ENCODE results near the gene TYW3.
"Not testable (repeated sequence)": the region's sequence is repeated elsewhere in the genome, so short reads cannot be mapped to it uniquely, and the experiment has no call there.

Gene TYW3

DNA sequence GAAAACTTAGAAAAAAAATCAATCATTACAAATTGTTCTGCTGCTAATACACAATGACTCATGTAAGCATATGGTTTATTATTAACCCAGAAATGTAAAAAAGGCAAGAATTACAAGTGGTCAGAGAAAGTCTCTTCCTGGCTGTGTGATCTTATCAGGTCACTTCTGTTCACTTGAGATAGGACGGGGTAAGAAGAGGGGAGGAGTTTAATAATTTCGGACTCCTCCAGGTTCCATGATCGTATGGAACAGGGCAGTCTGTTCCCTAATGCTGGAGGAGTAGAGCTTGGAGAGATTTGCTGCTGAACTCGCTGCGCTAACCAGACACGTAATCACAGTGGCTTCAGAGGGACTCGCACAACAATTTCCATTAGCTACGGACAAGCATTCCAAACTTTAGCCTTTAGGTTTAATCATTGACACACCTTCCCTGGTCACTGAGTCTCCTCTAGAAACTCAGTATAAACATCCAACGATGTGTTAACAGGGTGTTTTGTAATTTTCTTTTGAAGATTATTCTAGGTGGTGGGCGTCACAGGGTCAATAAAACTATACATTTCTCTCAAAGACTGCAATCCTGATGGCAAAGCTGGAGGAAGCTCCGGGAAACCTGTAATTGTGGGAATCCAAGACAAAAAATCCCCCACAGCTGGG is 1.4 kb upstream of the TYW3 start:
- DNase-seq (ENCODE audit: low read depth), result no peak

DNA sequence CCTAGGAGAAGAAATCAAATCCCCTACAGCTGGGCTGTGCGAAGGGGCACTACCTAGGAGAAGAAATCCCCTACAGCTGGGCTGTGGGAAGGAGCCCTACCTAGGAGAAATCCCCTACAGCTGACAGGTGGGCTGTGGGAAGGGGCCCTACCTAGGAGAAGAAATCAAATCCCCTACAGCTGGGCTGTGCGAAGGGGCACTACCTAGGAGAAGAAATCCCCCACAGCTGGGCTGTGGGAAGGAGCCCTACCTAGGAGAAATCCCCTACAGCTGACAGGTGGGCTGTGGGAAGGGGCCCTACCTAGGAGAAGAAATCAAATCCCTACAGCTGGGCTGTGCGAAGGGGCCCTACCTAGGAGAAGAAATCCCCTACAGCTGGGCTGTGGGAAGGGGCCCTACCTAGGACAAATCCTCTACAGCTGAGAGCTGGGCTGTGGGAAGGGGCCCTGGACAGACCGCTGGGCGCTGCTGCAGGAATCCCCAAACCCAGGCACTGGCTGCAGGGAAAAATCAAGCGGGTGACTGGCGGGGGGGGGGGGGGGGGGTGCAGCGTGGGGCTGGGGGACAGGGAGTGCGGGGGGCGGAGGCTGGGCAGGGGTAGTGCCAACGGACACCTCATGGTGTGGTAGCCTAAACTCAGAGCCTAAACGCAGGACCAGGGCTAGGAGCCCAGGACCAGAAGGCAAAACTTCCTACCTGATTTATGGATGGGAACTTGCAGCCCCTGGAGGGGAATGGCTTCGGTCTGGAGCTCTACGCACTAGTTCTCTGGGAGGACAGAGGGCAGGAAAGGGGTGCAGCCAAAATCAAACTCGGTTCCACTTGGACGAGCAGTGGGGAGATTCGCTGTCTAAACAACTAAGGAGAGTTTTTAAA is 643 bp upstream of the TYW3 start:
- DNase-seq (ENCODE audit: low read depth), result not testable (repeated sequence)

GRCh38 chr1:74733604-74734484 is 892 bp downstream of the TYW3 start:
- DNase-seq (ENCODE audit: low read depth), result peak; percentile 35

DNA sequence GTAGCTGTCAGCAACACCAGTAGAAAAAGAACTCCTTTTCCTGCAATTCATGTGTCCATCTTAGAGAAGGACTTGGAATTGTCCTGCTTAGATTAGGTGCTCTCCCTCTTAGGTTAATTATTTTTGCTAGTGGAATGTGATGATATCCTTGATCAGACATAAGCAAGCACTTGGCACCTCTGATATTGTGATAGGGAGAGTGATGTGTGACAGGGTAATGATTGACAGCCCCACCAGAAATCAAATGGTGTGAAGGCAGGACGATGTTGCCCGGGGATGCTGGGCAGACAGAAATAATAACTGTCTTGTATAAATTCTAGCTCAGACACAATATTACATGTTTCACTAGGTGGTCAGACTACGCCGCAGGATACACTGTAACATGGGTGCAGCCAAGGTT is 4.4 kb downstream of the TYW3 start:
- DNase-seq (ENCODE audit: low read depth), result no peak

DNA sequence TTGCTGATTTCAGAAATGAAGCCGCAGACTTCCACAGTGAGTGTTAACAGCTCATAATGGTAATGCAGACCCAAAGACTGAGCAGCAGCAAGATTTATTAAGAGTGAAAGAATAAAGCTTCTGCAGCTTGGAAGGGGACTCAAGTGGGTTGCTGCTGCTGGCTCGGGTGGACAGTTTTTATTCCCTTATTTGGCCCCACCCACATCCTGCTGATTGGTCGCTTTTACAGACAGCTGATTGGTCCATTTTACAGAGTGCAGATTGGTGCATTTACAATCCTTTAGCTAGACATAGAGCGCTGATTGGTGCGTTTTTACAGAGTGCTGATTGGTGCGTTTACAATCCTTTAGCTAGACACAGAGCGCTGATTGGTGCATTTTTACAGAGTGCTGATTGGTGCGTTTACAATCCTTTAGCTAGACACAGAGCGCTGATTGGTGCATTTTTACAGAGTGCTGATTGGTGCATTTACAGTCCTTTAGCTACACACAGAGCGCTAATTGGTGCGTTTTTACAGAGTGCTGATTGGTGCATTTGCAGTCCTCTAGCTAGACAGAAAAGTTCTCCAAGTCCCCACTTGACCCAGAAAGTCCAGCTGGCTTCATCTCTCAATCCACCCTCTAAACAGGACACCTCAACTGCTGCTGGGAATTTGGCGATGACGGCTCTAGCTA is 7.5 kb downstream of the TYW3 start:
- not testable (repeated sequence) for DNase-seq (ENCODE audit: low read depth)

DNA sequence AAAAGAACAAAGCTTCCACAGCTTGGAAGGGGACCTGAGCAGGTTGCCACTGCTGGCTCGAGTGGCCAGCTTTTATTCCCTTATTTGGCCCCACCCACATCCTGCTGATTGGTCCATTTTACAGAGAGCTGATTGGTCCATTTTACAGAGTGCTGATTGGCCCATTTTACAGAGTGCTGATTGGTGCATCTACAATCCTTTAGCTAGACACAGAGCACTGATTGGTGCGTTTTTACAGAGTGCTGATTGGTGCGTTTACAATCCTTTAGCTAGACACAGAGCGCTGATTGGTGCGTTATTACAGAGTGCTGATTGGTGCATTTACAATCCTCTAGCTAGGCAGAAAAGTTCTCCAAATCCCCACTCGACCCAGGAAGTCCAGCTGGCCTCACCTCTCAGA is 12.3 kb downstream of the TYW3 start:
- not testable (repeated sequence) for DNase-seq (ENCODE audit: low read depth)

- no peak for DNase-seq (ENCODE audit: low read depth)
Observed at GRCh38 chr1:74748960-74749359, 16.0 kb downstream of the TYW3 start.

DNA sequence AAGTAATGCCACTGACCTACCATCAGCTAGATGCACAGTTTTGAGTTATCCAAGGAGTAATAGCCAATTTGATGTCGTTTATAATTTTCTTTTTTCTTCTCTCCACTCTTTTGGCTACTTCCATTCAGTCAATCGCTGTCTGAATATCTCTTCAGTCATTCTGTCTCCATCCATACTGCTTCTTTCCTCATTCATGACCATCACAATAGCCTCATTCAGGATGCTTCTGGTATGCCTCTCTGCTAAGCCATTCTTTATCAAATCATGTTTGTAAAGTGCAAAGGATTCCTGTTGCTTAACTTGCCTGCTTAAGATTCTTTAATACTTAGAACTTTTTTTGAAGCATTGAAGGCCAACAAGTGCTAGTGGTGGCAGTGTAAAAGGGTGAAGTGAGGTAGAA is 20.2 kb downstream of the TYW3 start:
- DNase-seq (ENCODE audit: low read depth), result no peak

DNA sequence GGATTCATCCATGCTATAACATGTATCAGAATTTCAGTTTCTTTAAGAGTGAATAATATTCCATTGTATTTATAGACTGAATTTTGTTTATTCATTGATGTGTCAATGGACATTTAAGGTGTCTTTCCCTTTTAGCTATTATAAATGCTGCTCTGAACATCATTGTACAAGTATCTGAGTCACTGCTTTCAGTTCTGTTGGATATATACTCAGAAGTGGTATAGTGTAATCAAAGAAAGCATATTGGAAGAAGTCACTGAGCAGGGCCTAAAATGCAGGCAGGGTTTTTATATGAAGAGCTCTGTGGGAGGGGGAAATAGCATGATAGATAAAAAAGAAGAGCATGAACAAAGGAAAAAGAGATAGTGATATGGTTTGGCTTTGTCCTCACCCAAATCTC is 22.5 kb downstream of the TYW3 start:
- no peak for DNase-seq (ENCODE audit: low read depth)

GRCh38 chr1:74756650-74757049 is 23.7 kb downstream of the TYW3 start:
- not testable (repeated sequence) for DNase-seq (ENCODE audit: low read depth)

DNA sequence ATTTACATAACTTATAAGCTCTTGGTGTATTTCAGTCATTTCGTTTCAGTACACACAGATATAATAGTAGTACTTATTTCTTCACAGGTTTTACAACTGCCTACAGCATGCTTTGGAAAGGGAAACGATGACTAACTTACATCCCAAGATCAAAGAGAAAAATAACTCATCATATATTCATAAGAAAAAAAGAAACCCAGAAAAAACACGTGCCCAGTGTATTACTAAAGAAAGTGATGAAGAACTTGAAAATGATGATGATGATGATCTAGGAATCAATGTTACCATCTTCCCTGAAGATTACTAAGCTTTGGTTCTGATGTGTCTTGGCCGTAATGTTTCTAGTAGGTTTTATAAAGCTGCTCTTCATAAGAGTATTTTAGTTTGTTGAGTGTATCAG is 30.9 kb downstream of the TYW3 start:
- no peak for DNase-seq (ENCODE audit: low read depth)

DNA sequence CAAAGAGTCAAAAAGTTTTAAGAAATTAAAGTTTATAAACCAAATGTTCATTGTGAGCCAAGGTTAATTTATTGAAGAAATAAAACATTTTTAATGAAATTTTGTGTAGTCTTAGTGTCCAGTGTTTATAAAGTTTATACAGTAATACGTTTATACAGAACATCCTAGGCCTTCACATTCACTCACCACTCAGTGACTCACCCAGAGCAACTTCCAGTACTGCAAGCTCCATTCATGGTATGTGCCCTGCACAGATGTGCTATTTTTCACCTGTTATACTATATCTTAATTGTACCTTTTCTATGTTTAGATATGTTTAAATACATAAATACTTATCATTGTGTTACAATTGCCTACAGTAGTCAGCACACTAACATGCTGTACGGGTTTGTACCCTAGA is 33.6 kb downstream of the TYW3 start:
- no peak for DNase-seq (ENCODE audit: low read depth)

- no peak for DNase-seq (ENCODE audit: low read depth)
Observed at GRCh38 chr1:74767490-74767889, 34.5 kb downstream of the TYW3 start.

GRCh38 chr1:74771913-74772515 is 39.1 kb downstream of the TYW3 start:
- peak; percentile 4 for DNase-seq (ENCODE audit: low read depth)

DNA sequence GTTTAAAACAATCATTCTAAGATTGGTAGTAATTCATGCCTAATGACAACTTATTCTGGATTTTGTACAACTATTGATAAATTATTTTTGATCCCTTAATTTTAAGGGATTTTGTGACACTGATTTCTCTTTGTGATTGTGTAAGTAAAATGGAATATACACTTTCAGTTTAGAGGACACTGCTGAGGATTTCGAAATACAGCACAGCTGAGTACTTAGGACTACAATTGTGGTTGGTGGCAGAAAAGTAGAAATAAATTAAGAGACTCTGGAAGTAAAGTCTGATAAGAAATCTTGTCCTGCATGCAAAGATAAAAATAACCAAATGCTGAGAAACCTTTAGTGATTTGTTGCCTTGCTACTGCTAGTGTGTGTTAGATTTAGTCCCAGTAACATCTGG is 40.0 kb downstream of the TYW3 start:
- no peak for DNase-seq (ENCODE audit: low read depth)

- no peak for DNase-seq (ENCODE audit: low read depth)
Observed at GRCh38 chr1:74773582-74773981, 40.6 kb downstream of the TYW3 start.

DNA sequence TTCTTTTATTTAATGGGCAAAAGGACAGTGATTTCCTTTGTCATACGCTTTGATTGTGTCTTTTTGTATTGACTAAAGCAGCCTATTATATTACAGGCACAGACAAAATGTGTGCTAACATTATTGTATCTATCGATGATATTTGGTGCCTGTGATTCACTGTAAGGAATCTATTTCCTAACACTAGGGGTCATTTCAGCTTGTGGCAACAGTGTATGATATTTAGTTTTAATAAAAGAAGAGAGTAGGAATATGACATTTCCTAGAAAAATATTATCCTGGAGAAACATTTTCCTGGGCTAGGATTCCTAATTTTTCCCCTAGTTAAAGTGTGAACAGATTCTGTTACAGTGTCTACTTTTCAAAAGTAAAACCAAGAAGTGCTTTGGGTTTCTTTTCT is 42.8 kb downstream of the TYW3 start:
- no peak for DNase-seq (ENCODE audit: low read depth)

DNA sequence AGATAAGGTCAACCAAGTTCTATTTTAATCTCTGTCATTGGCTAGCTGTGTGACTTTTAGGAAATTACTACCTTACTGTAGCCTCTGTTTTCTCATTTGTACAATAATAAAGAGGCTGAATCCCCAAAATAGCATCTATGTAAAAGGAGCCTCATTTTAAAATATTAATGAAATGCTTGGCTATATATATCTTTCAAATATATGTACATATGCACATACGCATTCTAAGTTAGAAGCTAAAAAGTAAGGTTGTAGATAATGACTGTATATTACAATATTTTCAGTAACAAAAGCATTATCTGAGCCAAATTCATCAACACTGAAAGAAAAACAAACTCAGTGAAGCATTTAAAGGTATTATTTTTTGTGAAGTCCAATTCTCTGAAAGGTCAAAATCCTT is 44.6 kb downstream of the TYW3 start:
- DNase-seq (ENCODE audit: low read depth), result no peak

DNA sequence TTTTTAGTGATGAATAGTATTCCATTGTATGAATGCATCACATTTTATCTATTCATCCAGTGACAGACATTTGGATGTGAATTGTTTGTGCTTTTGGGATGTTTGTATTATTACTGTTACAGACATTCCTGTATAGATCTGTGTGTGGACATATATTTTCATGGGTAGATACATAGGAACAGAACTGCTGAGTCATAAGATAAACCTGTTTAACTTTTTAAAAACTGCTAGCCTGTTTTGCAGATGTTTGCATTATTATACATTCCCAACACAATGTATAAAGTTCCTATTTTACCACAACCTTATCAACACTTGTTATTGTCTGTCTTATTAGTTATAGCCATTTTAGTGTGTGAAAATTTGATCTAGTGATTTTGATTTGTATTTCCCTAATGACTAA is 46.8 kb downstream of the TYW3 start:
- DNase-seq (ENCODE audit: low read depth), result no peak

- no peak for DNase-seq (ENCODE audit: low read depth)
Observed at GRCh38 chr1:74780594-74780993, 47.6 kb downstream of the TYW3 start.

DNA sequence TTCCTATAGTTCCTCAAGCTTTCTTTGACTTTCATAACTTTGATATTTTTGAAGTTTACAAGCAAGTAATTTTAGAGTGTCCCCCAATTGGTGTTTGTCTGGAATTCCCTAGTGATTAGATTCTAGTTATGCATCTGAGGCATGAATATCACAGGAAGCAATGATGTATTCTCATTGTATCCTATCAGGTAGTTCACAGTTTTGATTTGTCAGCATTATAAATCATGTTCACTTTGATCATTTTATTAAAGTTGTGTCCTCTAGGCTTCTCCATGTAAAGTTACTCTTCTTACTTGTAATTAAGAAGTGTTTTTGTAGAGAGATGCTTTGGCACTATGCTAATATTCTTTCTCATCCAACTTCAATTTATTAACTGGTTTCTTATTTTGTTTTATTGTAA is 53.0 kb downstream of the TYW3 start:
- DNase-seq (ENCODE audit: low read depth), result no peak

GRCh38 chr1:74790453-74790852 is 57.5 kb downstream of the TYW3 start:
- DNase-seq (ENCODE audit: low read depth), result no peak

Measured in GM04503 (cell line).